Measurements from ENCODE around the gene NISCH.

Gene NISCH

DNA sequence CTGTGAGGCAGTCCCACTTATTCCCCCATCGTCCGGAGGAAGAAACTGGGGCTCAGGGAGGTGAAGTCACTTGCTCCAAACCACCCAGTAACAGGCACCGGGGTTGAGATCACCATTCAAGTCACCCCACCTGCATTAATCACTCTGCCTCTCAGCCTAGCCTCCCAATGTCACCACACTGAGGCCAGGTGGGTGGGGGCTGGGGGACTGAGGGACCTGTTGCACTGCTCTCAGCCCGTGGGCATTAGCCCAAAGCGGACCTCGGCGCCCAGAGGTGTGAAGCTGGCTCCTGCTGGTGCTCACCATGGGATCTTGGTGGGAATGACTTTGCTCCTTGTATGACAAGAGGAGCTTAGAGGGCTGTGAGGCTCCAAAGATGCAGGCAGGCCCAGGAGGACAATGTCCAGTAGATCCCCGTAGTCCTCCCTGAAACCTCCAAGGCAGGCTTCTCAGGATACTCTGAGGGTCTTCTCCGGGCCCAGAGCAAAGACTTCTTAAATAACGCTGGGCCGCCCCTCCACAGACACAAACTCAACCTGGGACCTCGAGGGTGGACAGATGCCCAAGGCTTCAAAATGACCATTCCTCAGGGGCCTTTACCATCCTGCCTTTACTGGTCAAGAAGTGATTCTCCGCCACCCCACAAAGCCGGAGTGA, 76.6 kb downstream of the NISCH start:
- peak overlapping the region; percentile 94; the same call in 1 of the 2 replicates for H3K27ac ChIP-seq
- no peak for TF ChIP-seq ZFX (IDR thresholded peaks at IDR 0.05; ENCODE audit: borderline replicate concordance)
- TF ChIP-seq, protein P1, sequence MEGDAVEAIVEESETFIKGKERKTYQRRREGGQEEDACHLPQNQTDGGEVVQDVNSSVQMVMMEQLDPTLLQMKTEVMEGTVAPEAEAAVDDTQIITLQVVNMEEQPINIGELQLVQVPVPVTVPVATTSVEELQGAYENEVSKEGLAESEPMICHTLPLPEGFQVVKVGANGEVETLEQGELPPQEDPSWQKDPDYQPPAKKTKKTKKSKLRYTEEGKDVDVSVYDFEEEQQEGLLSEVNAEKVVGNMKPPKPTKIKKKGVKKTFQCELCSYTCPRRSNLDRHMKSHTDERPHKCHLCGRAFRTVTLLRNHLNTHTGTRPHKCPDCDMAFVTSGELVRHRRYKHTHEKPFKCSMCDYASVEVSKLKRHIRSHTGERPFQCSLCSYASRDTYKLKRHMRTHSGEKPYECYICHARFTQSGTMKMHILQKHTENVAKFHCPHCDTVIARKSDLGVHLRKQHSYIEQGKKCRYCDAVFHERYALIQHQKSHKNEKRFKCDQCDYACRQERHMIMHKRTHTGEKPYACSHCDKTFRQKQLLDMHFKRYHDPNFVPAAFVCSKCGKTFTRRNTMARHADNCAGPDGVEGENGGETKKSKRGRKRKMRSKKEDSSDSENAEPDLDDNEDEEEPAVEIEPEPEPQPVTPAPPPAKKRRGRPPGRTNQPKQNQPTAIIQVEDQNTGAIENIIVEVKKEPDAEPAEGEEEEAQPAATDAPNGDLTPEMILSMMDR (IDR thresholded peaks at IDR 0.05), result no peak

DNA sequence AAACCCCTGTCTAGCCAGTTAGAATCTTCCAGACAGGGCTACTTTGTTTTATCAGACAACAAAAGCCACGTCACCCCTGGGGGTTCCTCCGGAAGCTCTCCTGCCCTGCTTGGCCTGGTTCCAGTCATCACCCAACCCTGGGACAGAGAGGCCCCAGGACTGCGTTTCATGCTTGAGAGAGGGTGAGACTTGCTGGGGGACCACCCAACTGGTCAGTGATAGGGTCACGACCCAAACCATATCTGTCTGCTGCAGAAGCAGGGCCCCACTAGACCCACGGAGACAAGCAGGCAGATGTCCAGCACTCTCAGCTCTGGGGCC, 77.1 kb downstream of the NISCH start:
- TF ChIP-seq, protein P1 (IDR thresholded peaks at IDR 0.05), result no peak
- no peak for TF ChIP-seq ZFX (IDR thresholded peaks at IDR 0.05; ENCODE audit: borderline replicate concordance)
- peak overlapping the region; percentile 94 for H3K27ac ChIP-seq

DNA sequence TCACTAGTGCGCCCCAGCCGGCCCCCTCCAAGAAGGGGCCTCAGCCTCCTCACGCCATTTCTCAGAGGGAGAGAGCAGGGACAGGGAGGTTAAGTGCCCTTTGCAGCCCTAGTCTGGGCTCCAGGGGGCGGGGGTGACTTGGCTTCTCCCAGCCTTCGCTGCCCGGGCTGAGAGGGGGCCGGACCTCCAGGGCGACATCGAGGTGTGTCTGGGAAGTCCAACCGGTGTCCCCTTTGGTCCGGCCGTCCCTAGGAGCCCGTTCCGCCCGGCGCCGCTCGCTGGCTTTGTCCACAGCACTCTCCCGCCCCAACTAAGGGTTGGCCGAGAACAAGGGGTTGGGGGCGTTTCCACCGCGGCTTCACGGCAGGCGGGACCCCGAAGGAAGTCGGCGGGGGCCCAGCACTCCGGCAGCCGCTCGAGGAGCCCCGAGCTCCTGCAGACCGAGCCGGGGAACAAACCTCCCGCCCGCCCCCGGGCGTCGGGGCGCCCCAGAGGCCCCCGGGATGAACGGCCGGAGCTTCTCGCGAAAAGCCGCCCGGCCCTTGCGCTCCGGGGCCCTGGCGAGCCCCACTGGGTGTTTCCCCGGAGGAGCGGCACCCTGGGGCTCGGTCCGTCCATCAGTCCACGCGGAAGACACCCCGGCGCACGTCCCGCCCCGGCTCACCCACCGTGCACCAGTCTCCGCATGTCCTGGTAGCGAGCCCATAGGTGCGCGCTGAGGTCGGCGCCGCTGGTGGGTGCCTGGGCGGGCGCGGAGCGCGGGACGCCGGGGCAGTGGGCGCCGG, 77.6 kb downstream of the NISCH start:
- TF ChIP-seq, protein P1 (IDR thresholded peaks at IDR 0.05), result no peak
- no peak for TF ChIP-seq ZFX (IDR thresholded peaks at IDR 0.05; ENCODE audit: borderline replicate concordance)
- H3K27ac ChIP-seq, result peak overlapping the region; percentile 94

DNA sequence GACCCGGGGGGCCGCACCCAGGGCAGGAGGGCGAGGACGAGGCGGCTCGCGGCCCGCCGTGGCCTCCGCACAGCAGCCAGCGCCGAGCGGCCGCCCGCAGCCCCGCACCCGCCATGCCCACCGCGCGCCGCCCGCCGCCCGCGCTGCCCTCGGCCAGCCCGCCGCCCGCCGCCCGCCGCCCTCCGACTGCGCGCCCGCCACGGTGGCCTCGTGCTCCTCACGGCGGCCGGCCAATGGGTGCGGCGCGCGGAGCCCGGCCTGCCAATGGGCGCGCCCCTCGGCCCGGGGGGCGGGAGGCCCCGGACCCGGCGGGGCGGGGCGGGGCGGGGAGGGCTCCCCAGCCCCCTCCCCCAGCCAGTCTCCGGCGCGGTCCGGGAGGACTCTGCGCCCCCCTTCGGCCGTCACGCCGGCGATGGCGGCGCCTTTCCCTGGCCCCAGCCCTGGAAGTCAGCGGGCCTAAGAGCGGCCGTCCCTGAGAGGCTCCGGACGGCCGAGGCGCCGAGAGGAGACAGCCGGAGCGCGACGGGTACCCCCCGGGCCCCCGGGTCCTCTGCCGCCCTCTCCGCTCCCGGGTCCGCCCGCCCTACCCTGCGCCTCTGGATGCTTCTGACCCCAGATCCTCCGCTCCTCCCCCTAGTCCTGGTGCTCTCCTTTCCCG, 78.3 kb downstream of the NISCH start, which contains the start of gene NT5DC2:
Gene NT5DC2, minus strand, starts transcription at position 235 of the 658 bp plus-strand sequence. Its CDS starts 120 bp downstream, at position 115.
- peak within 1 kb of the TSS; percentile 94 for H3K27ac ChIP-seq

DNA sequence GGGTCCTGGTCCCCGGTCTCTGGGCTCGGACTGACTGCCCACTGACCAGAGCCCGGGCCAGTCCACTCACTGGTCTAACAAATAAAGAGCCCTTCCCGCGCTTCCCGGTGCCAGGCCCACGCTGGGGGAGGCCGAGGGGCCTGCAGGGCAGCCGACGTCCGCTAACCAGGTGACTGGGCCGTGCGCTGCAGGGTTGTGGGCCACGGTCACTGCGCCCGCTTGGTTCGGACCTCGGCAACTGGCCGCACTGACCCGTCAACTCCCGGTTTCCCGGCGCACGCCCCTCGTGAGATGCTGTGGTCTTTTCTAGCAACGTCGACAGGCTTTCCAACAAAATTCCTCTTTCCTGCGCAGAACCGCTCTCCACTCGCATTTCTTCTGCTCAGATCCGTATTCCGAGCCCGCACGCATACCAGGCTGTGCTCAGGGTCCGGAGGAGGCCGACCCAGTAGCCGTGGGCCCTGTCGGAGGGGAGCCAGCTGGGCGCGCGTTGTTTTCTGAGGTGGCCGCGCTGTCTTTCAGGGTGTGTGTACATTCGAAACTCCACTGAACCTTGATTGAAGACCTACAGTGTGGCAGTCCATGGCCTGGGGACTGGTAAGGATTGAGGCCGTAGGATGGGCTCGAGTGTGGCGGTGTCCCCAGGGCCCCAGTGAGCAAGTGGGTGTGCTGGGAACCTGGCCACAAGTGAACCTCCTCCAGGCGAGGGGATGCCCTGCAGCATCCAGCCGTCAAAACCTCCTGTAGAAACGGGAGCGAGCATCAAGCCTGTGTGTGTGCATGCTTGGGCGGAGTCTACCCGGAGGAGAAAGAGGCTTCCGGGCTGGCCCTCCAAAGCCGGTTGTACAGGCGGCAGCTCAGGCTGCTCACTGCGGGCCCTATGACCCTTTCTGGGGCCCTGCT, 79.1 kb downstream of the NISCH start:
- H3K27ac ChIP-seq, result peak overlapping the region; percentile 94

More for the DNA sequence above, 78.3 kb downstream of the NISCH start, which contains the start of gene NT5DC2:
- TF ChIP-seq, protein P1 (IDR thresholded peaks at IDR 0.05), result 0 out of 2 replicates have a peak, but pooled peaks have one; percentile 7
- TF ChIP-seq ZFX (IDR thresholded peaks at IDR 0.05; ENCODE audit: borderline replicate concordance), result no peak

More for the DNA sequence above, 79.1 kb downstream of the NISCH start:
- TF ChIP-seq, protein P1 (IDR thresholded peaks at IDR 0.05), result no peak
- no peak for TF ChIP-seq ZFX (IDR thresholded peaks at IDR 0.05; ENCODE audit: borderline replicate concordance)

All from 22Rv1 (cell line).